Measurements from ENCODE around the gene AGBL4. TPM values are rescaled to one million over a fixed set of nuclear protein-coding genes. Genes with fewer than 3 reads are reported as not detected.

AGBL4 gene
- total and polyA plus RNA-seq, 9 of the 15 experiments (the other 6 are each of a cell fraction or from before 2014, with no cell fraction given): 0.11 TPM; not detected in 7

- POLR2A ChIA-PET: interaction anchor here (0.6 to 1.2 kb wide), 2 partner anchors 11 to 57 kb away, joined by 3 to 4 read pairs; no protein-coding TSS in a partner anchor
- WGBS (ENCODE audit: insufficient coverage, low coverage, missing lambda C conversion rate): 0% methylated on average over 1 of the region's 1 CpG
- CTCF ChIA-PET (ENCODE audit: low intra/inter-chr PET ratio): no interaction called here
- no peaks in the 10 kb centered on the region for H3K9me3 ChIP-seq (replicated peaks; ENCODE audit: control insufficient read depth, insufficient read depth, low read depth, low read length)
- H2AFZ ChIP-seq (ENCODE audit: low read depth, low read length): no peak overlapping the region
- FAIRE-seq (no peak), DNase-seq (ENCODE audit: extremely low read depth in 1 of 4, low spot score in 3 of 4) (no peak), ATAC-seq (no peak)
- BruUV-seq (replicated peaks): no TSS peak
- no peaks in the 10 kb centered on the region for H3K27me3 ChIP-seq (ENCODE audit: control insufficient read depth in 2 of 2, insufficient read depth in 2 of 2, low read length in 2 of 2)
- H3K9me1 ChIP-seq (ENCODE audit: control insufficient read depth, insufficient read depth, low read length): no peaks in the 10 kb centered on the region
- no peaks in the 10 kb centered on the region for H3K36me3 ChIP-seq (ENCODE audit: control insufficient read depth, insufficient read depth, low read length)
- H3K4me1 ChIP-seq (replicated peaks in 1 of 2; ENCODE audit: control insufficient read depth in 2 of 2, insufficient read depth in 2 of 2, low read length in 2 of 2): no peaks in the 10 kb centered on the region
- no peak overlapping the region for H3K27ac ChIP-seq (ENCODE audit: extremely low read depth, low read depth, low read length)
- no peak overlapping the region for H3K4me3 ChIP-seq
- H3K4me2 ChIP-seq (ENCODE audit: insufficient read depth, low read length): no peak overlapping the region
- intact Hi-C loops (cut with micrococcal nuclease) (no loop called here), in situ Hi-C loops (cut with MboI) (no loop called here)
- H3K9ac ChIP-seq (ENCODE audit: insufficient read depth in 1 of 2, low read depth in 2 of 2, low read length in 2 of 2): no peak overlapping the region
- peaks cover 3% of the 10 kb centered on the region; the same call in 1 of the 2 replicates for H4K20me1 ChIP-seq (replicated peaks; ENCODE audit: control insufficient read depth, insufficient read depth, low read length)
- H3K79me2 ChIP-seq (ENCODE audit: control insufficient read depth, insufficient read depth, low read length): no peaks in the 10 kb centered on the region
- no peak for TF ChIP-seq MEF2D (tag; conservative IDR thresholded peaks at IDR 0.05; ENCODE audit: low read depth)
- TF ChIP-seq TRIM25 (IDR thresholded peaks at IDR 0.05; ENCODE audit: borderline replicate concordance): no peak
- no peak for TF ChIP-seq SNIP1 (IDR thresholded peaks at IDR 0.05; ENCODE audit: low read depth)
- TF ChIP-seq CBX2 (IDR thresholded peaks at IDR 0.05; ENCODE audit: insufficient read depth, low read length, poor library complexity, severe bottlenecking): no peak
- no peak for TF ChIP-seq FOXM1 (IDR thresholded peaks at IDR 0.05; ENCODE audit: low read depth)
- TF ChIP-seq FOXM1 (CRISPR knock-in tag; IDR thresholded peaks at IDR 0.05; ENCODE audit: low read depth): no peak
- TF ChIP-seq ZNF655 (CRISPR knock-in tag; IDR thresholded peaks at IDR 0.05): no peak
- TF ChIP-seq DDX20 (tag; IDR thresholded peaks at IDR 0.05; ENCODE audit: low read depth): no peak
- TF ChIP-seq TFE3 (CRISPR knock-in tag; IDR thresholded peaks at IDR 0.05): no peak
- no peak for TF ChIP-seq SOX6 (IDR thresholded peaks at IDR 0.05)
- TF ChIP-seq HNRNPUL1 (IDR thresholded peaks at IDR 0.05; ENCODE audit: low read length): no peak
- no peak for TF ChIP-seq ZNF212 (CRISPR knock-in tag; IDR thresholded peaks at IDR 0.05)
- no peak for TF ChIP-seq TCF7L2 (IDR thresholded peaks at IDR 0.05; ENCODE audit: low read depth, low read length)
- no peak for TF ChIP-seq FOS (IDR thresholded peaks at IDR 0.05; ENCODE audit: extremely low read depth, insufficient read length)
Measured at GRCh38 chr1:48547561-48548220, 1476.1 kb downstream of the AGBL4 start.
